ENCODE measurements around the gene NHLH1. TPM values are rescaled to one million over a fixed set of nuclear protein-coding genes. Genes with fewer than 3 reads are reported as not detected.

The NHLH1 gene
- total and polyA plus RNA-seq, 4 donors: 0.08 TPM; not detected in 3

GRCh38 chr1:160330119-160330518 lies 36.8 kb upstream of the NHLH1 start:
- TF ChIP-seq EGR1 (IDR thresholded peaks at IDR 0.05; ENCODE audit: low read depth in 2 of 2) (no peak), TAF1 (conservative IDR thresholded peaks at IDR 0.05) (no peak), SP1 (IDR thresholded peaks at IDR 0.05) (no peak), FOXA2 (IDR thresholded peaks at IDR 0.05) (no peak), MAX (IDR thresholded peaks at IDR 0.05) (no peak), NR2F2 (IDR thresholded peaks at IDR 0.05) (no peak), FOXA1 (IDR thresholded peaks at IDR 0.05) (no peak), GABPA (IDR thresholded peaks at IDR 0.05 in 1 of 2, conservative IDR thresholded peaks at IDR 0.05 in 1 of 2) (no peak), HNF4G (IDR thresholded peaks at IDR 0.05) (no peak), RXRA (IDR thresholded peaks at IDR 0.05) (no peak), JUND (IDR thresholded peaks at IDR 0.05) (no peak)
- TF ChIP-seq, protein P1, sequence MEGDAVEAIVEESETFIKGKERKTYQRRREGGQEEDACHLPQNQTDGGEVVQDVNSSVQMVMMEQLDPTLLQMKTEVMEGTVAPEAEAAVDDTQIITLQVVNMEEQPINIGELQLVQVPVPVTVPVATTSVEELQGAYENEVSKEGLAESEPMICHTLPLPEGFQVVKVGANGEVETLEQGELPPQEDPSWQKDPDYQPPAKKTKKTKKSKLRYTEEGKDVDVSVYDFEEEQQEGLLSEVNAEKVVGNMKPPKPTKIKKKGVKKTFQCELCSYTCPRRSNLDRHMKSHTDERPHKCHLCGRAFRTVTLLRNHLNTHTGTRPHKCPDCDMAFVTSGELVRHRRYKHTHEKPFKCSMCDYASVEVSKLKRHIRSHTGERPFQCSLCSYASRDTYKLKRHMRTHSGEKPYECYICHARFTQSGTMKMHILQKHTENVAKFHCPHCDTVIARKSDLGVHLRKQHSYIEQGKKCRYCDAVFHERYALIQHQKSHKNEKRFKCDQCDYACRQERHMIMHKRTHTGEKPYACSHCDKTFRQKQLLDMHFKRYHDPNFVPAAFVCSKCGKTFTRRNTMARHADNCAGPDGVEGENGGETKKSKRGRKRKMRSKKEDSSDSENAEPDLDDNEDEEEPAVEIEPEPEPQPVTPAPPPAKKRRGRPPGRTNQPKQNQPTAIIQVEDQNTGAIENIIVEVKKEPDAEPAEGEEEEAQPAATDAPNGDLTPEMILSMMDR (IDR thresholded peaks at IDR 0.05; ENCODE audit: low read depth, low read length, missing input control): no peak
- Histone ChIP-seq H3K27ac (ENCODE audit: low read depth in 1 of 2, low read length in 2 of 2) (no peak overlapping the region), H3K36me3 (ENCODE audit: control insufficient read depth in 4 of 4, insufficient read depth in 3 of 4, low read depth in 1 of 4, low read length in 3 of 4) (peaks cover 34 to 92% (median 80%) of the 10 kb centered on the region in 4 donors), H3K4me3 (ENCODE audit: low read depth in 1 of 3, low read length in 3 of 3) (no peak overlapping the region), H3K27me3 (ENCODE audit: control insufficient read depth in 4 of 4, insufficient read depth in 4 of 4, low read length in 3 of 4) (no peaks in the 10 kb centered on the region), H3K9me3 (ENCODE audit: control insufficient read depth in 4 of 4, low read length in 3 of 4) (no peaks in the 10 kb centered on the region), H3K4me1 (ENCODE audit: control insufficient read depth in 4 of 4, insufficient read depth in 4 of 4, low read length in 3 of 4) (no peaks in the 10 kb centered on the region), H3K9ac (ENCODE audit: low read depth in 1 of 2, low read length in 2 of 2) (no peak overlapping the region)
- DNase-seq (ENCODE audit: low spot score): no peak

GRCh38 chr1:160332516-160332915 lies 34.4 kb upstream of the NHLH1 start:
- Histone ChIP-seq H3K4me3 (ENCODE audit: low read depth in 1 of 3, low read length in 3 of 3) (no peak overlapping the region), H3K27ac (ENCODE audit: low read depth in 1 of 2, low read length in 2 of 2) (no peak overlapping the region), H3K27me3 (ENCODE audit: control insufficient read depth in 4 of 4, insufficient read depth in 4 of 4, low read length in 3 of 4) (no peaks in the 10 kb centered on the region), H3K9me3 (ENCODE audit: control insufficient read depth in 4 of 4, low read length in 3 of 4) (no peaks in the 10 kb centered on the region), H3K4me1 (ENCODE audit: control insufficient read depth in 4 of 4, insufficient read depth in 4 of 4, low read length in 3 of 4) (no peaks in the 10 kb centered on the region), H3K9ac (ENCODE audit: low read depth in 1 of 2, low read length in 2 of 2) (no peak overlapping the region), H3K36me3 (ENCODE audit: control insufficient read depth in 4 of 4, insufficient read depth in 3 of 4, low read depth in 1 of 4, low read length in 3 of 4) (peaks cover 23 to 87% (median 76%) of the 10 kb centered on the region in 4 donors)
- DNase-seq (ENCODE audit: low spot score): no peak
- no peak for TF ChIP-seq TAF1 (conservative IDR thresholded peaks at IDR 0.05)
- TF ChIP-seq RXRA (IDR thresholded peaks at IDR 0.05): no peak
- no peak for TF ChIP-seq ZBTB33 (IDR thresholded peaks at IDR 0.05)
- TF ChIP-seq, protein P2, sequence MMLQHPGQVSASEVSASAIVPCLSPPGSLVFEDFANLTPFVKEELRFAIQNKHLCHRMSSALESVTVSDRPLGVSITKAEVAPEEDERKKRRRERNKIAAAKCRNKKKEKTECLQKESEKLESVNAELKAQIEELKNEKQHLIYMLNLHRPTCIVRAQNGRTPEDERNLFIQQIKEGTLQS (IDR thresholded peaks at IDR 0.05): no peak
- TF ChIP-seq JUND (IDR thresholded peaks at IDR 0.05): no peak
- TF ChIP-seq HNF4A (conservative IDR thresholded peaks at IDR 0.05): no peak
- no peak for TF ChIP-seq NR2F2 (IDR thresholded peaks at IDR 0.05)
- TF ChIP-seq RAD21 (IDR thresholded peaks at IDR 0.05): no peak
- TF ChIP-seq MAX (IDR thresholded peaks at IDR 0.05): no peak
- TF ChIP-seq EGR1 (IDR thresholded peaks at IDR 0.05; ENCODE audit: low read depth in 2 of 2): no peak
- TF ChIP-seq, protein P1 (IDR thresholded peaks at IDR 0.05; ENCODE audit: low read depth, low read length, missing input control): no peak
- TF ChIP-seq YY1 (IDR thresholded peaks at IDR 0.05): no peak
- TF ChIP-seq HNF4G (IDR thresholded peaks at IDR 0.05): no peak
- TF ChIP-seq FOXA2 (IDR thresholded peaks at IDR 0.05): no peak
- no peak for TF ChIP-seq FOXA1 (IDR thresholded peaks at IDR 0.05)
- TF ChIP-seq REST (IDR thresholded peaks at IDR 0.05): no peak

Measured in liver (tissue), 9 donors.